DMS79 (cell line): ENCODE data around the gene RYR3.

Experiments used
- DNase-seq: peaks from one replicate; lab custom pipeline; 2025; lab: John Stamatoyannopoulos, UW

Gene RYR3

GRCh38 chr15:33649217-33649933, 338.6 kb downstream of the RYR3 start:
- DNase-seq = no peak

GRCh38 chr15:33654860-33655259, 344.1 kb downstream of the RYR3 start:
- no peak for DNase-seq

DNA sequence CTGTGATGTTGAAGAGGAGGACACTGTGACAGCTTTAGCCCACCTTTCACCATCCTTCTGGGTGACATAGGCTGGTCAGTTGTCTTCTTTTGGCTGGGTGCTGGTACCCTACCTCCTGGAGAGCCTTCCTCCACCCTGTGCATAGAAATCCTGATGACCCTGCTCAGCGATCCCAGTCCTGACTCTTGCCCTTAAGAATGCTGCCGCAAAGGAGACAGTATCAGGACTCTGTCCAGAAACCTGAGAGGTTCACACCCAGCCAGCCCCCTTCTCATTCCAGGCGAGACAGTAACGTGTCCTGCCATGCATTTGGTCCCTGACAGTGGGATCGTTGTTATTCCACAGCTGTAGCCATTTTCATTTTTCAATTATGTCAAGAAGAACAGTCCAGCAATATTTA, 344.7 kb downstream of the RYR3 start:
- no peak for DNase-seq

DNA sequence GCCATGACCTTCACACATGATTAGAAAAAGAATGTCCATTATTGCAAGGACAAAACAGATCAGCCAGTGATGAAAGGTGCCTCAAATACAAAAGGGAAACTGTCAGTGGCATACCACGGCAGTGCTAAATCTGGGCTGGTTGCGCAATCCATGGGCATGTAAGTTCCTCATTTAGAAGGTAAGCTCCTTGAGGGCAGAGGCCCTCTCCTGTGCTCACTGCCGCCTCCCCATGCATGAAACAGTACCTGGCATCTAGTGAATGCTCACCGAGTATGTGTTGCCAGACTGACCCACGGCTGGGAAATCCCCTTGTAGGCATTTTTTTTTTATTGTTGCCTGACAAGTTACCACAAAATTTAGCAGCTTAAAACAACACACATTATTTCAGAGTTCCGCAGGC, 345.4 kb downstream of the RYR3 start:
- no peak for DNase-seq

DNA sequence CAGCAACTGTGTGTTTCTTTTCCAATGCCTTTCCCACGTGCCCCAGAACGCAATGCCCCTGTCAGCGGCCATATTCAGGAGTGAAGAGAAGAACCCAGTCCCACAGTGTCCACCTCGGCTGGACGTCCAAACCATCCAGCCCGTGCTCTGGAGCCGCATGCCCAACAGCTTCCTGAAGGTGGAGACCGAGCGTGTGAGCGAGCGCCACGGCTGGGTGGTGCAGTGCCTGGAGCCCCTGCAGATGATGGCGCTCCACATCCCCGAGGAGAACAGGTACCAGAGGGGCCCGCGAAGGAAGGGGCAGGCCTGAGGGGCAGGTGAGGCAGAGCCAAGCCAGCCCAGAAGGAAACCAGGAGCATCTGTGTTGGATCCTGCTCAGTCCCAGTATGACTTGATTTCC, 349.4 kb downstream of the RYR3 start:
- DNase-seq = no peak

DNA sequence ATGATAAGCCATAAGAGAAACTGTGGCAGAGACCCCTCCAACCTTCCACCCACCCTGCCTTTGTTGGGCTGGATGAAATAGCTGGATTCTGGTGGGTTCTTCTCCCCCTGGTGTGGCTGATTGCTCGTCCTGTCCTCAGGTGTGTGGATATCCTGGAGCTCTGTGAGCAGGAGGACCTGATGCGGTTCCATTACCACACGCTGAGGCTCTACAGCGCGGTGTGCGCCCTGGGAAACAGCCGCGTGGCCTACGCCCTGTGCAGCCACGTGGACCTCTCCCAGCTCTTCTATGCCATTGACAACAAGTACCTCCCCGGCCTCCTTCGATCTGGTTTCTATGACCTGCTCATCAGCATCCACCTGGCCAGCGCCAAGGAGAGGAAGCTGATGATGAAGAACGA, 351.2 kb downstream of the RYR3 start:
- DNase-seq = no peak

DNA sequence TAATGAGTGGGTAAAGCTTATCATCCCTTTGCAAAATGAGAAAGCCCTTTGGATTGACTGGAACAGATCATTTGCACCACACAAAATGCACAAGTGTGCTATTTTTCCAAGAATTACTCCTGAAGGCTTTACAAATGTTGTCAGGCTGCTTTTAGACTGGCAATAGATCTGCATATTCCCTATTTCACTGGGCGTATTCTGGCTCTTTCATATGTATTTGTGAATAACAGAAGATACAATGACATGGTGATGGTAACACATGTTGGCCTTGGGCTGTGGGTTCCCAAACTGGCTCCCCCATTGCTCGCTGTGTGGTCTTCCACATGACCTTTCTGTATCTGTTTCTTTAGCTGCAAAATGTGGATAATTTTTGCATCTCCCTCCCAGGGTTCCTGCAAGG, 354.2 kb downstream of the RYR3 start:
- DNase-seq = no peak

DNA sequence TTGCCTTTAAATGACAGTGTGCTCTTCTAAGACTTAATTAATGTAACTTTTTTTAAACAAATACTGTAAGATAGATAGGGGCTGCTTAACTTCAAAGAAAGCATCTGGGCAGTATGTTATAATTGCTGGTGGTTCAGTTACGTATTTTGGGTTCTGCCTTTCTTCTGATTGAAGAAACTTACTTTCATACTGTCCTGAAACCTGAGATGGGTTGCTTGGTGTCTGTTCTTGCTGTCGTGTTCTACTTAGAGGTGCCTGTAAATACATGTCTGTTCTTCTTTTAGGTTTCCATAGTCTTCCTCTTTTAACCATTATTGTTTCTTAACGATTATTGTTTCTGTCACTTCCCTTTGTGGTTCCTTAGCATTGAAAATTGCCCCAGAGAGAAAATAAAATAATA, 359.8 kb downstream of the RYR3 start:
- DNase-seq = no peak

- DNase-seq = no peak
Measured at GRCh38 chr15:33671456-33671855, 360.7 kb downstream of the RYR3 start.

GRCh38 chr15:33675246-33675645, 364.5 kb downstream of the RYR3 start:
- DNase-seq = no peak

GRCh38 chr15:33677238-33677830, 366.6 kb downstream of the RYR3 start:
- DNase-seq = no peak

DNA sequence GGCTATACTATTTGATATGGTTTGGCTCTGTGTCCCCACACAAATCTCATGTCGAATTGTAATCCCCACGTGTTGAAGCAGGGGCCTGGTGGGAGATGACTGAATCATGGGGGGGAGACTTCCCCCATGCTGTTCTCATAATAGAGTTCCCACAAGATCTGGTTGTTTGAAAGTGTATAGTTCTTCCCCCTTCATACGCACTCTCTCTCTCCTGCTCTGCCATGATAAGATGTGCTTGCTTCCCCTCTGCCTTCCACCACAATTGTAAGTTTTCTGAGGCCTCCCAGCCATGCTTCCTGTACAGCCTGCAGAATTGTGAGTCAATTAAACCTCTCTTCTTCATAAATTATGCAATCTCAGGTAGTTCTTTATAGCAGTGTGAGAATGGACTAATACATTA, 367.4 kb downstream of the RYR3 start:
- no peak for DNase-seq

GRCh38 chr15:33678602-33679001, 367.8 kb downstream of the RYR3 start:
- no peak for DNase-seq

- no peak for DNase-seq
Measured at GRCh38 chr15:33679061-33679460, 368.3 kb downstream of the RYR3 start.

- DNase-seq = no peak
Measured at GRCh38 chr15:33680336-33680735, 369.6 kb downstream of the RYR3 start.

DNA sequence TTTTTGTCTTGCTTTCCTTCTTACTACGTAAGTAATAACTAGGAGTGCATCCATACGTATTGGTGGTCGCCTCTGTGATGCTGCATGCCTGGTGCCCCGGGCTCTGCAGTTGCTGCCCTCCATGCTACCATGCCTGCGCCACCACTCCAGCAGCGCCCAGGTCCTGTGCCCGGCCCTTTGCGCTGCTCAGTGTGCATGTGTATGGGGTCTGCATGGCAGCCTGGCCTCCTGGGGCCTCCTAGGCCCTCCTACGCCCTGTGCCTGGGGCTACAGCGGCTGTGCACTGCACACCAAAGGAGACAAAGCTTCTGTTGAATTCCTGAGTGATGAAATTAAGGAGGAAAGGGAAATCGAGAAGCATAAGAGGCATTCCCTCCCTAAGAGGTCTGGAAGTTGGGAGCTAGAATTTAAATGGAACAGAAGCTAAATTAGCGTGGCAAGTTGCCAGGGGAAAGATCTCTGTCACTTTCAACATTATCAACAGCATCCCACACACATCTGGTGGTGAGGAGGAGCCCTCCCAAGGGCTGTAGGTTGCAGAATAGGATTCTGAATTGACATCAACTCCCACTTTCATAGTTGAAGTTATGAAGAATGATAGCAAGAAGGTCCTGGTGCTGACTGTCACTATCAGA, 382.5 kb downstream of the RYR3 start:
- no peak for DNase-seq

DNA sequence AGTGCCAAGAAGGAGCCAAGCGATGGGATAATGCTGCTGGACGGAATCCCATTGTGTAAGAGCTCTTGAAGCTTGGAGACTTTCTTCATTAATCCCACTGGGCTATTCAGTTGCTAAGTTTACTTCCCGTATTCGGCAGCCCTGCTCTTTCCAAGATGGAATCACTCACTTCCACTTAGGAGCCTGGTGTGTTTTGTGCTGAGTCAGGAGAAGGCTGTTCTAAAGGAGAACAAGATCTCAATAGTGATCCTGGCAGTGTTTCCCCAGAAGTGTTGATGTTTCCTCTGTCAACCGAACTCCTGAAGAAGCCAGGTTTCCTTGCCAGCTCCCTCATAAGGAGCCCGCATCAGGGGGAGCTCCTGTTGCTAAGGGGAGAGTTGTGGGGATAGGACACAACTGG, 387.4 kb downstream of the RYR3 start:
- no peak for DNase-seq

DNA sequence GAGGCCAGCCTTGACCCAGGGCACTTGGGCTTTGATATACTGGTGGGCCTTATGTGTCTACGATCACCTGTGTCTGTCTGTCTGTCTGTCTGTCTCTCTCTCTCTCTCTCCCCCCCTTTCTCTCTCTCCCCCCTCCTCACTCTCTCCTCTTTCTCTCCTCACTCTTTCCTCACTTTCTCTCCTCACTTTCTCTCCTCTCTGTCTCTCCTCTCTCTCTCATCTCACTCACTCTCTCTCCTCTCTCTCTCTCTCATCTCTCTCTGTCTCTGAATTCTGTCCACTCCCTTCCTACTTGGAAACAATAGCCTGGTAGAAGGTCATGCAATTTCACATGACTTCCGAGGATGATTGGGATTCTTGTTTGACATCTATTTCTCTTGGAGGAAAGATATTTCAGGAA, 388.4 kb downstream of the RYR3 start:
- no peak for DNase-seq

- no peak for DNase-seq
Measured at GRCh38 chr15:33699691-33700447, 389.1 kb downstream of the RYR3 start.

DNA sequence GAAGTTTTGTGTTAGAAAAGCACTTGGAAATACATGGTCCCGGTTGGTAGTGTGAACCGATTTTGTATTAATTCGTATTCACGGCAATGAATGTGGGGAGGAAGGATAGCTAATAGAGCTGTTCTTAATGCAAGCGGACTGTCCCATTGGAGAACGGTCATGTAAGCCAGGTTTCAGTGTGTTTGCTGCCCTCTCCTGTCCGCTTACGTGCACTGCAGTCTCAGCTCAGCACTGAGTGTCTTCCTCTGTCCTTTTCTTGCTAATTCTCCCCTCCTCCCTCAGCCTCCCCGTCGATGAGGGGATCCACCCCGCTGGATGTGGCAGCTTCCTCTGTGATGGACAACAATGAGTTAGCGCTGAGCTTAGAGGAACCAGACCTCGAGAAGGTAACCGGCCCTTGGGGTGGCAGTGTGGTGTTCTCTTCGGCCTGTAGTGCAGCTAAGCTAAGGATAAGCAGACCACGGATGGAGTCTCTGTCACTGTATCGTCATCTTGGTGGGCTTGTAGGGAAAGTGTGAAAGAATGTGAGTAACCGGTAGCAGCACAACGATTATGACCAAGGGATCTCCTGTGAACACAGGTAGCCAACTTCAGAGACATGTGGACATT, 390.0 kb downstream of the RYR3 start:
- DNase-seq = no peak

- DNase-seq = no peak
Measured at GRCh38 chr15:33701304-33701696, 390.5 kb downstream of the RYR3 start.

GRCh38 chr15:33706173-33706572, 395.4 kb downstream of the RYR3 start:
- DNase-seq = no peak
